ENCODE measurements around the gene RRP1.

Gene RRP1

DNA sequence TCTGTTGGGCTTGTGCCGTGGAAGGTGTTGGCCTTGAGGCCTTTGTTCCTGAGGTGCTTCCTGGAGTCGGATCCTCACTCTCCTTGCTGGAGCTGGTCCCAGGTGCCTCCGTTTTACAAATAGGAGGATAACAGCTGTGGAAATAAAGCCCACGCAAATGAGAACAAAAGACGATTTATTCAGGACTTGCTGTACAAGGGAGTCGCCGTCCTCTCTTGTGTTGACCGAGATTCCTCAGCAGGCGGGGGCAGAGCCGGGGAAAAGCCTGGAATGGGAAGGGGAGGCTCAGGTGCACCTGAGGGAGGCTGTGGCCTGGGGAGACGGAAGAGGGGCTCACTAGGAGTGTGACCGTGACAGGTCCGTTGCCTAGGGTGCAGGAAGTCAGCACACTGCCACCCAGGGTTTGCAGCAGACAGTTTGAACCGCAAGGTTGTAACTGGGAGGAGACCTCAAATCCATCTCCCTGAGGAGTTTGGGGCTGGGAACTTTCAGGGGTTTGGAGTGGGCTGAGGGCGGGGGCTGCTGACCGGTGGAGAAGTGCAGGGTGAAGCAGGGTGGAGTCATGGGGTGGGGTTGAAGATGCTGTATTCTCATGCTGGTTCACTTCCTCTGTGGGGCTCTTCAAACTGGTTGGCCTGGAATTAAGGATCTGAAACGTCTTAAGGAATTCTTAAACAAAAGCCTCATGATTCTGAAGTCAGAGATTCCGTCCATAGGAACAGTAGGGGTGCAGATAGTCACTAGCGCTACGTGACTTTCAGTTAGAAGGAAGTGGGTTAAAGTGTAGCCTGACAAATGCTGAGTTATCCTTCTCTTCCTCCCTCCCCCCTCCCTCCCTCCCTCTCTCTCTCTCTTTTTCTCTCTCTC, 10.7 kb upstream of the RRP1 start:
- no peak for FAIRE-seq

- FAIRE-seq = no peak
These were observed 9.7 kb upstream of the RRP1 start for GRCh38 chr21:43779660-43780059.

- FAIRE-seq = no peak
These were observed 7.5 kb upstream of the RRP1 start for GRCh38 chr21:43781846-43782245.

DNA sequence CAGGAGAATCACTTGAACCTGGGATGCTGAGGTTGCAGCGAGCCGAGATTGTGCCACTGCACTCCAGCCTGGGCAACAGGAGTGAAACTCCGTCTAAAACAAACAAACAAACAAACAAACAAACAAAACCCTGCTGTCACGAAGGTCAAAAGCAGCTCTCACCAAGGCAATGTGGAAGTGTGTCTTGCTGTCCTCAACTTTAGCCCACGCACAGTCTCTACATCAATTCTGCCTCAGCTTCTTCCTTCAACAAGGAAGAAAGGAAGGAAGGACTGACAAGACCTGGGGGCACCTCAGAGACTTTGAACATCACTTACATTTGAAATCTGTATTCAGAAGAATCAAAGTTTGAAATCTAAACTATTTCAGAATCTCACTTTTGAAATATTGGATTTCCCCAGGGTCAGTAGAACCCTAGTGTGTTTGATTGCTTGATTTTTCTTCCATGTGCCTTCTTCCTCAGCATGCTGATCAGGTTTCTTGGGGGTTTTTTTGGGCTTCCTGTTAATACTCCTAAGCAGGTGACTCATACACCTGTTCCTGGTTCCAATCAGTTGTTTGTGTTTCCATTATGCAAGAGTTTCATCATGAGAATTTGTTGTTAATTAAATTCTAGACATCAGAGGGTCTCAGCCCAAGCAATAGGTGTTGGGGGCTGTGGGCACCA, 6.8 kb upstream of the RRP1 start:
- FAIRE-seq = no peak

DNA sequence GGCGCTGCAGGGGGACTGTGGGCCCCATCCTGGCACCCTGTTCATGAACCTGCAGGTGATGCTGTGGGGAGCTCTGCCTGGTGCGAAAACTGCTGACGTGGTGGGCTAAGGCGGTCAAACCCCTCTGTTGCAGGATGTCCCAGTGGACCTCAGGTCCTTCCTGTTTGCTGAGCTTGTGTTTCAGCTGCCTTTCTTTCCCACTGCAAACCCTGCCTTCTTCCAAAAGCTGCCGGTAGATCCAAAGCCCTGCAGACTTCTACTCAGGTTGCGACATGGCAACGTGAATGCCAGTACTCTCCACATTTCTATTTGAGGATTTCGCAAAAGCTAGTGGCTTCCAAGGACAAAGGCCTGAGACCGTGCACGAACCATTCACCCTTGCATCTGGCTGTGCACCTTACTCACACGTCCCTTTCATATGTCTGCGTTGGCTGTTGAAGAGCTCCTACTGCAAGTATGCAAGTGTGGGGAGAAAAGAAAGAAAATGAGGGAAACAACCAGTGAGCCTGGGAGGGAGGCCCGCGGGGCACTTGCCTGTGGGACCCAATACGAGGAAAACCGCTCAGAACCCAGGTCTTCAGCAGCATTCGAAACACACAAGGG, 6.2 kb upstream of the RRP1 start:
- no peak for FAIRE-seq

- FAIRE-seq = no peak
These were observed 4.2 kb upstream of the RRP1 start for GRCh38 chr21:43785134-43785533.

GRCh38 chr21:43786300-43786806, 3.0 kb upstream of the RRP1 start:
- FAIRE-seq = no peak

DNA sequence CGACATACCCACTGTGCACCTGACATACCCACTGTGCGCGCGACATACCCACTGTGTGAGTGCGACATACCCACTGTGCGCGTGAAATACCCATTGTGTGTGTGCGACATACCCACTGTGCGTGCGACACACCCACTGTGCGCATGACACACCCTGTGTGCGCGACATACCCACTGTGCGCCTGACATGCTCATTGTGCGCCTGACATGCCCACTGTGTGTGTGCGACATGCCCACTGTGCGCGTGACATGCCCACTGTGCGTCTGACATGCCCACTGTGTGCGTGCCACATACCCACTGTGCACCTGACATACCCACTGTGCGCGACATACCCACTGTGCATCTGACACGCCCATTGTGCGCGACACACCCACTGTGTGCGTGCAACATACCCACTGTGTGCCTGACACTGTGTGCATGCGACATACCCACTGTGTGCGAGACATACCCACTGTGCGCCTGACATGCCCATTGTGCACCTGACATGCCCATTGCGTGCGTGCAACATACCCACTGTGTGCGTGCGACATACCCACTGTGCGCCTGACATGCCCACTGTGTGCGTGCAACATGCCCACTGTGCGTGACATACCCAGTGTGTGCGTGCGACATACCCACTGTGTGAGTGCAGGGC, 2.5 kb upstream of the RRP1 start:
- no peak for FAIRE-seq

GRCh38 chr21:43790010-43790524, 690 bp downstream of the RRP1 start:
- no peak for FAIRE-seq

- FAIRE-seq = no peak
These were observed 3.0 kb downstream of the RRP1 start for GRCh38 chr21:43792406-43792805.

DNA sequence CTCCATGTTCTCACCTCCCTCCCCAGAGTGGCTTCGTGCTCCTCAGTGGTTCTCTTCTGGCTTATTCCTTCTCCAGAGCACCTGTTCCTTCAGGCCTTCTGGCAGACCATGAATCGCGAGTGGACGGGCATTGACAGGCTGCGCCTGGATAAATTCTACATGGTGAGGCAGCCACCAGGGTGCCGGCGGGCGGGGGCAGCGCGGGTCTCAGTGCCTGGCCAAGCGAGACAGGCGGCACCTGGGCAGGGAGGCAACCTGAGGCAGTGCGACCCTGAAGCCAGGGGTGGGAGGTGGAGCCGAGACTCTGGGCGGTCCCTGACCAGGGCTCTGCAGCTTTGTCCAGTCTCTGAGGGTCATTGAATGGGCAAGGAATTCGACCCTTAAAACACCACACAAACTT, 3.9 kb downstream of the RRP1 start:
- no peak for FAIRE-seq

GRCh38 chr21:43794311-43794710, 4.9 kb downstream of the RRP1 start:
- FAIRE-seq = no peak

DNA sequence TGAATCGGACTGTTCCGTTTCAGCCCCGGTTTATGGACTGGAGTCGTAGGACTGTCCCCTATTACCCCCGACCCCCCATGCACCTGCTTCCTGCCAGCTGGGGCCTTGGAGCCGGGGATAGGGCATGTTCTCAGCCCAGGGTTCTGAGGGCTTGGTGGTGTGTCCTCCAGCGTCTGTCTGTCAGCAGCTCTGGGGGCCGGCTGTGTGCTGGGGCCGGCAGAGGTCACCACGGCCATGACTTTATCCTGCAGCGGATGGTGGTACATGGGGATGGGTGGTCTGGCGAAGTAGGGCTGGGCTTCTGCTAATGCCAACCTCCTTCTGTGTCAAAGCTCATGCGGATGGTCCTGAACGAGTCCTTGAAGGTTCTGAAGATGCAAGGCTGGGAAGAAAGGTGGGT, 5.5 kb downstream of the RRP1 start:
- no peak for FAIRE-seq

DNA sequence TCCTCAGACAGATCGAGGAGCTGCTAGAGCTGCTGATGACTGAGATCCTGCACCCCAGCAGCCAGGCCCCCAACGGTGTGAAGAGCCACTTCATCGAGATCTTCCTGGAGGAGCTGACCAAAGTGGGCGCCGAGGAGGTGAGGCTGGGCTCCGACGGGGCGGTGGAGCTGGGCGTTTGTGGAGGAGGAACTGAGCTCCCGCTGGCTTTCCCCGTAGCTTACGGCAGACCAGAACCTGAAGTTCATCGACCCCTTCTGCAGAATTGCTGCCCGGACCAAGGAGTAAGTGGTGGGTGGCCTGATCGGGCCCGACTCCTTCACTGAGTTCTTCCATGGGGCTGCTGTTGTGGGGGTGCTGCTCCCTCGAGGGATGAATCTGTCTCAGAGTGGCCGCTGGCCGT, 8.0 kb downstream of the RRP1 start:
- FAIRE-seq = no peak

DNA sequence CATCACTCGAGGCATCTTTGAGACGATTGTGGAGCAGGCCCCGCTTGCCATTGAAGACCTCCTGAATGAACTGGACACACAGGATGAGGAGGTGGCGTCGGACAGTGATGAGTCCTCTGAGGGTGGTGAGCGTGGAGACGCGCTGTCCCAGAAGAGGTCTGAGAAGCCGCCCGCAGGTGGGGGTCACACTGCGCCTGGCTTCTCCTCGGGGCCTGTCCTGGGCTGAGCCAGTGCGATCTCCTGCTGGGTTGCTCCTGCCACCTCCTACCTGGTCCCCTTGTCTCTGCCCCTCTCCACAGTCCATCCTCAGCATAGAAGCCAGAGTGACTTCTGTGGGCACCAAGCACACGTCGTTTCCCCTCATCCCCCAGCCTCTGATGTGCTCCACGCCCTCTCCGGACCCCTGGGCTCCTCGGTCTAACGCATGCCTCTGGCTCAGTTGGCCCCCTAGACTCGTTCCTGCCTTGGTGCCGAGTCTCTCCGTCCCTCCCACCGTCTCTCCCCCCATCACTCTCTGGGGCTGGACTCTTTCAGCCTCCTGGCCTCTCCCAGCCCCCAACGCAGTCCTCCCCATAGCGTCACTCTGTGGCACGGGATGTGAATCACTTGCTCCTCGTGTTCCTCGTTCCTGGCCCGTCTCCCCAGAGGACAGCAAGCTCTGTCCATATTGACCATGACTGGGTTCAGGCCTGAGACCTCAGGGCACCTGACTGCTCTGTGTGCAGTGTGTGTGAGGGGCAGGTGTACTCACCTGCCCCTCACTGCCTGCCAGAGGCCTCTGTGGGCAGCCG, 8.7 kb downstream of the RRP1 start:
- FAIRE-seq = no peak

- no peak for FAIRE-seq
These were observed 10.0 kb downstream of the RRP1 start for GRCh38 chr21:43799301-43799840.

DNA sequence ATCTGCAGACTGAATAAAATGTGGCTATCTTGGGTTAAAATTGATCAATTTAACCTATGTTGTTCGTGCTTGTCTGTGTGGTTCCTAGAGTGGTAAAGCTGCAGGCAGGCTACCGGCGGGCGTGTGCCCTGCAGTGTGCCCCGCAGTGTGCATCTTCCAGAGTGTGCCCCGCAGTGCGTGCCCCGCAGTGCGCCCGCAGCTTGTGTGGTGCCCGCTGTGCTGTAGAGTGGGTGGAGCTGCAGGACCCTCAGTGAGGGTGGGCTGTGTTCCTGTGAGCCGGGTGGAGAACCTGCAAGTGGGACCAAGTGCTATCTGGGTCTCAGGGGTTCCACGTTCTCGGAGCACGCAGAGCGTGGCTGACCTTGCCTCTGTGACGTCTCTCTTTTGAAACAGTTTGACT, 10.7 kb downstream of the RRP1 start:
- no peak for FAIRE-seq

DNA sequence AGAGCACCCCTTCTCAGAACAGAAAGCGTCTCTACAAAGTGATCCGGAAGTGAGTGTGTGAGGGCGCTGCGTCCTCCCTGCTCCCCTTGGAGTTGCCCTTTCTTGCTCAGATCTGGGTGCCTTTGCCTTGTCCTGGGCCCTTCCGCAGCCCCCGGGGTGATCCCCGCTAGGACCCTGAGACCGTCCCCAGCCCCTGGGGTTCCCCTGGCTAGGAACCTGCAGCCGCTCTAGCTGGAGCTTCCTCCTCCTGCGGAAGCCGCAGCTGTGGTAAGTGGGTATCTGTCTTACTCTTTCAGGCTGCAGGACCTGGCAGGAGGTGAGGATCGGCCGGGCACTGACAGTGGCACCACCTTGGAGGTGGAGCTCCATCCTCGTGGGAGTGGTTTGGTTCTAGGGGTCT, 11.2 kb downstream of the RRP1 start:
- FAIRE-seq = no peak

DNA sequence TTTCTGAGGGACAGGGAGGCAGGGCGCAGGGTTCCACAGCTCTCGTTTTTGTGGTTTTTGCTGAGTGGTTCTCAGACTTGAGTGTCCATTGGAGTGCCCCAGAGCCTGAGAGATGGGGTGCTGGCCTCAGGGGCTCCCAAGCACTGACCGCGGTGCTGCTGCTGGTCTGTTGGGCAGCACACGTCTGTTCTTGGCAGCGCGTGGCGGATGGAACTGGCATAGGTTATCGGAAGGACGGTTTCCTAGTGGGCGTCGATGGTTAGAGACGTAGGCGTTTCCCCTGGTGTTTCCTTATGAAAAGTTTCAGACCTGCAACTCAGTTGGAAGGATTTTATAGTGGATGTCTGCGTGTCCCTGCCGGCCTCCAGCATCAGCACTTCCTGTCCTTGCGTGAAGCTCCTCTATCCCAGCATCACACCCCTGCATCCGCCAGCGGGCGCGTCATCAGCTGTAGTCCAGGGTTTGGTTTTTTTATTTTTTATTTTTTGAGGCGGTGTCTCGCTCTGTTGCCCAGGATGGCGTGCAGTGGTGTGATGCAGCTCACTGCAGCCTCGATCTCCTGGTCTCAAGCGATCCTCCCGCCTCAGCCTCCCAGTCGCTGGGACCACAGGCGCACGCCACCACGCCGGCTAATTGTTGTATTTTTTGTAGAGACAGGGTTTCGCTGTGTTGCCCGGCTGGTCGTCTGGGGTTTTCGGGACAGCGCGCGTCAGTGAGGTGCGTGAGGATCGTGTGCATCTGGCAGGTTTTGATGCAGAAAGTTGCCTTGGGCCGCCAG, 11.8 kb downstream of the RRP1 start:
- no peak for FAIRE-seq

DNA sequence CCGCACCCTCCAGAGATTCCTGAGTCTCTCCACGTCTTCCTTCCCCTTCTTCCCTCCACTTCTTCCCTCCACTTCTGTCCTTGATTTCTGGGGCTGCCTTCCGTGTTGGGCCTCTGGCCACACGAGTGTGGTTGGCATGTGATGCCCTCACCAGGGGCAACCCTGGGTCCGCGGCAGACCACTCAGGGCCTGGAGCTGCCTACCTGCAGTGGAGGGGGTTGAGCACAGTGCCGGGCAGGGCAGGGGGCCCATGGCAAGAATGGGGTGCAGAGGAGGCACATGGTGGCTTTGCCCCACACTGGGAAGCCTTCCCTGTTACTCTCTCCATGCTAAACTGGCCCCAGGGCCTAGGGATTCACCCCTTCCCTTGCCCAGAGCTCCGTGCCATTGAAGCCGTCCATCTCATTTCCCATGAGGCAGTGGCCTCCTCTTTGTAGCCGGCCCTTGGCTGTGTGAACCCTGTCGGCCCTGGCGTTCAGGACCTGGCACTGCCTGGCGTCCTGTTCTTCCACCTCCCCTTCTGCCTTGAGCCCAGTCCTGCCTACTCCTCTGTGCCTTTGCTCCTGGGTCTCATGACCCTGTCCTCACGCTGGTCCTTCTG, 13.4 kb downstream of the RRP1 start:
- no peak for FAIRE-seq

Measured in islet of Langerhans (tissue), 1 donor.